Mucosa of stomach (tissue), 1 donor: ENCODE data around the gene IGFBP5.
A peak's percentile ranks its signal among the peaks of the same experiment; 100 is the strongest.

Experiments used
- H3K27me3 ChIP-seq: one replicate; pipeline ENCODE4 v1.7.0; 2013; ENCODE audit warnings: mild to moderate bottlenecking, low read length; ENCODE audit not compliant: control insufficient read depth, insufficient read depth
- H3K36me3 ChIP-seq: one replicate; pipeline ENCODE4 v1.7.0; 2013; ENCODE audit warnings: low read length; ENCODE audit not compliant: control insufficient read depth, insufficient read depth
- H3K4me1 ChIP-seq: one replicate; pipeline ENCODE4 v1.7.0; 2013; ENCODE audit warnings: mild to moderate bottlenecking, low read length; ENCODE audit not compliant: control insufficient read depth, insufficient read depth
- H3K4me3 ChIP-seq: one replicate; pipeline ENCODE4 v1.7.0; 2013; ENCODE audit warnings: low read length
- H3K9ac ChIP-seq: one replicate; pipeline ENCODE4 v1.7.0; 2013; ENCODE audit warnings: mild to moderate bottlenecking, low read length, moderate library complexity
- H3K9me3 ChIP-seq: one replicate; pipeline ENCODE4 v1.7.0; 2013; ENCODE audit warnings: mild to moderate bottlenecking, low read length, moderate library complexity; ENCODE audit not compliant: control insufficient read depth
- donor health status: Pancreatic carcinoma.

IGFBP5 gene

GRCh38 chr2:216671081-216671411 lies 24.3 kb downstream of the IGFBP5 start:
- H3K9me3 ChIP-seq = no peaks in the 10 kb centered on the region
- H3K36me3 ChIP-seq = no peaks in the 10 kb centered on the region
- H3K4me1 ChIP-seq = peaks cover 4% of the 10 kb centered on the region
- H3K4me3 ChIP-seq = no peak overlapping the region
- H3K27me3 ChIP-seq = no peaks in the 10 kb centered on the region
- H3K9ac ChIP-seq = no peak overlapping the region

- no peaks in the 10 kb centered on the region for H3K36me3 ChIP-seq
- peaks cover 10% of the 10 kb centered on the region for H3K4me1 ChIP-seq
- no peaks in the 10 kb centered on the region for H3K9me3 ChIP-seq
- H3K9ac ChIP-seq = no peak overlapping the region
- no peak overlapping the region for H3K4me3 ChIP-seq
- H3K27me3 ChIP-seq = no peaks in the 10 kb centered on the region
These were observed 24.9 kb downstream of the IGFBP5 start for GRCh38 chr2:216670266-216671080.

GRCh38 chr2:216666461-216667233 lies 28.7 kb downstream of the IGFBP5 start:
- no peaks in the 10 kb centered on the region for H3K36me3 ChIP-seq
- H3K9ac ChIP-seq = no peak overlapping the region
- H3K4me3 ChIP-seq = no peak overlapping the region
- no peaks in the 10 kb centered on the region for H3K9me3 ChIP-seq
- H3K27me3 ChIP-seq = no peaks in the 10 kb centered on the region
- H3K4me1 ChIP-seq = peaks cover 30% of the 10 kb centered on the region

- Histone ChIP-seq H3K9me3 (no peaks in the 10 kb centered on the region), H3K36me3 (no peaks in the 10 kb centered on the region), H3K27me3 (no peaks in the 10 kb centered on the region), H3K4me3 (no peak overlapping the region), H3K9ac (peak overlapping the region; percentile 29), H3K4me1 (peaks cover 30% of the 10 kb centered on the region)
These were observed 29.6 kb downstream of the IGFBP5 start for GRCh38 chr2:216665717-216666116.

GRCh38 chr2:216665242-216665641 lies 30.1 kb downstream of the IGFBP5 start:
- peaks cover 33% of the 10 kb centered on the region for H3K4me1 ChIP-seq
- H3K36me3 ChIP-seq = no peaks in the 10 kb centered on the region
- H3K9me3 ChIP-seq = no peaks in the 10 kb centered on the region
- peak overlapping the region; percentile 29 for H3K9ac ChIP-seq
- no peak overlapping the region for H3K4me3 ChIP-seq
- H3K27me3 ChIP-seq = no peaks in the 10 kb centered on the region

GRCh38 chr2:216664593-216665034 lies 30.7 kb downstream of the IGFBP5 start:
- H3K9ac ChIP-seq = peak overlapping the region; percentile 29
- H3K4me1 ChIP-seq = peaks cover 37% of the 10 kb centered on the region
- H3K4me3 ChIP-seq = no peak overlapping the region
- no peaks in the 10 kb centered on the region for H3K36me3 ChIP-seq
- no peaks in the 10 kb centered on the region for H3K27me3 ChIP-seq
- no peaks in the 10 kb centered on the region for H3K9me3 ChIP-seq

GRCh38 chr2:216663846-216664245 lies 31.5 kb downstream of the IGFBP5 start:
- Histone ChIP-seq H3K27me3 (no peaks in the 10 kb centered on the region), H3K9ac (no peak overlapping the region), H3K4me1 (peaks cover 45% of the 10 kb centered on the region), H3K9me3 (no peaks in the 10 kb centered on the region), H3K4me3 (no peak overlapping the region), H3K36me3 (no peaks in the 10 kb centered on the region)

- H3K36me3 ChIP-seq = no peaks in the 10 kb centered on the region
These were observed 32.2 kb downstream of the IGFBP5 start for GRCh38 chr2:216663106-216663505.

GRCh38 chr2:216661639-216662375 lies 33.5 kb downstream of the IGFBP5 start:
- H3K4me1 ChIP-seq = peaks cover 53% of the 10 kb centered on the region
- H3K9ac ChIP-seq = no peak overlapping the region
- H3K4me3 ChIP-seq = no peak overlapping the region
- H3K36me3 ChIP-seq = no peaks in the 10 kb centered on the region
- no peaks in the 10 kb centered on the region for H3K9me3 ChIP-seq
- no peaks in the 10 kb centered on the region for H3K27me3 ChIP-seq

More at GRCh38 chr2:216663106-216663505, 32.2 kb downstream of the IGFBP5 start:
- no peak overlapping the region for H3K9ac ChIP-seq
- H3K4me1 ChIP-seq = peaks cover 50% of the 10 kb centered on the region
- H3K27me3 ChIP-seq = no peaks in the 10 kb centered on the region
- no peak overlapping the region for H3K4me3 ChIP-seq
- no peaks in the 10 kb centered on the region for H3K9me3 ChIP-seq

- Histone ChIP-seq H3K36me3 (no peaks in the 10 kb centered on the region), H3K9me3 (no peaks in the 10 kb centered on the region), H3K4me3 (no peak overlapping the region), H3K9ac (no peak overlapping the region), H3K4me1 (peaks cover 49% of the 10 kb centered on the region), H3K27me3 (no peaks in the 10 kb centered on the region)
These were observed 34.3 kb downstream of the IGFBP5 start for GRCh38 chr2:216661051-216661450.

- no peaks in the 10 kb centered on the region for H3K9me3 ChIP-seq
- H3K4me3 ChIP-seq = no peak overlapping the region
- no peaks in the 10 kb centered on the region for H3K36me3 ChIP-seq
- no peaks in the 10 kb centered on the region for H3K27me3 ChIP-seq
- H3K4me1 ChIP-seq = peaks cover 44% of the 10 kb centered on the region
- no peak overlapping the region for H3K9ac ChIP-seq
These were observed 34.9 kb downstream of the IGFBP5 start for GRCh38 chr2:216660496-216660895.

GRCh38 chr2:216659276-216659675 lies 36.1 kb downstream of the IGFBP5 start:
- Histone ChIP-seq H3K4me3 (no peak overlapping the region), H3K4me1 (peaks cover 36% of the 10 kb centered on the region), H3K36me3 (no peaks in the 10 kb centered on the region)

More at GRCh38 chr2:216659276-216659675, 36.1 kb downstream of the IGFBP5 start:
- H3K9ac ChIP-seq = no peak overlapping the region
- no peaks in the 10 kb centered on the region for H3K27me3 ChIP-seq
- H3K9me3 ChIP-seq = no peaks in the 10 kb centered on the region
